RPMI8226 (cell line): Measurements from ENCODE around the gene POU4F1.
"Not testable (repeated sequence)": the region's sequence is repeated elsewhere in the genome, so short reads cannot be mapped to it uniquely, and the experiment has no call there.

Source experiments
- DNase-seq: peaks from one replicate; pipeline ENCODE4 v3.0.0-alpha.2; 2015

The POU4F1 gene

GRCh38 chr13:78603240-78603957 is at the start of gene POU4F1:
TSS of gene POU4F1 (minus strand) at chr13:78603552. CDS start at chr13:78603326, 226 bp downstream.
- DNase-seq = peak; percentile 78

- DNase-seq = no peak
Measured at GRCh38 chr13:78652651-78653050, 49.3 kb upstream of the POU4F1 start.

DNA sequence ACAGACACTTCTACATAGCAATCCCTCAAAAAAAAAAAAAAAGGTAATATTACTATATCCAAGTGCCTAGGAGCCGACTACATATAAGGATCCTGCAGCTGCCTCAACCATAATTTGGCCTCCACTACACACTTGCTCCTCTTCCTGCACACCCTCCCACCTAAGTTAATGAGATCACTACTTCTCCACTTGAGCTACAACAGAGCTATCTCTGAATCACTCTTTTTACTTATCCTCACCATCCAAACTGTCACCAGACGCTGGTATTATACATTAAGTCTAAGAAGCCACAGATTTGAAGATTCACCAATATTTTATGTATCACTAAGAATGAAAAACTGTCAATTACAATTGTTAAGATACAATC is 47.3 kb upstream of the POU4F1 start:
- no peak for DNase-seq

GRCh38 chr13:78649997-78650716 is 46.8 kb upstream of the POU4F1 start:
- no peak for DNase-seq

DNA sequence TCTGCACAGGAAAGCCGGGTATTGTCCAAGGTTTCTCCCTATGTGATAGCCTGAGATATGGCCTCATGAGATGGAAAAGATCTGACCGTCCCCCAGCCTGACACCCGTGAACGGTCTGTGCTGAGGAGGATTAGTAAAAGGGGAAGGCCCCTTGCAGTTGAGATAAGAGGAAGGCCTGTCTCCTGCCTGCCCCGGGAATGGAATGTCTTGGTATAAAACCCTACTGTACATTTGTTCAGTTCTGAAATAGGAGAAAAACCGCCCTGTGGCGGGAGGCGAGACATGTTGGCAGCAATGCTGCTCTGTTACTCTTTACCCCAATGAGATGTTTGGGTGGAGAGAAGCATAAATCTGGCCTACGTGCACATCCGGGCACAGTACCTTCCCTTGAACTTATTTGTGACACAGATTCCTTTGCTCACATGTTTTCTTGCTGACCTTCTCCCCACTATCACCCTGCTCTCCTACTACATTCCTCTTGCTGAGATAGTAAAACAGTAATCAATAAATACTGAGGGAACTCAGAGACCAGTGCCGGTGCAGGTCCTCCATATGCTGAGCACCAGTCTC is 43.8 kb upstream of the POU4F1 start:
- DNase-seq = not testable (repeated sequence)

DNA sequence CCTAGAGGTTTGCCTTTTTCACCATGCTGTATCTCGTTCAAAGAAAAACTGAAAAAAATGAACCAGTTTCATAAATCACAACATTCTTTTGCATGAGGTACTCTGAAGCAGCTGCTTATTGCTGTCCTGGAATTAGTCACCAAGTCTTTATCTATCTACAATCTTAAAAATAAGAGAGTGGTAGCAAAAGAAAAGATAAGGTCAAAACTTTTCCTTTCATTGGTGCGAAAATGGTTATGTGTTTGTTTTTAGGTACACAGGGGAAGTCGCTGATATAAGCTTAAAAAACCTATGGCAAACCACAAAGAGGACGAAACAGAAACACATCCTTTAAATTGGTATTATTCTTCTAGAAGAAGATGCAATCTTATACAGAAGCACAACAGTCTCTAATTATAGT is 34.9 kb upstream of the POU4F1 start:
- DNase-seq = no peak

GRCh38 chr13:78636495-78636894 is 33.1 kb upstream of the POU4F1 start:
- no peak for DNase-seq

DNA sequence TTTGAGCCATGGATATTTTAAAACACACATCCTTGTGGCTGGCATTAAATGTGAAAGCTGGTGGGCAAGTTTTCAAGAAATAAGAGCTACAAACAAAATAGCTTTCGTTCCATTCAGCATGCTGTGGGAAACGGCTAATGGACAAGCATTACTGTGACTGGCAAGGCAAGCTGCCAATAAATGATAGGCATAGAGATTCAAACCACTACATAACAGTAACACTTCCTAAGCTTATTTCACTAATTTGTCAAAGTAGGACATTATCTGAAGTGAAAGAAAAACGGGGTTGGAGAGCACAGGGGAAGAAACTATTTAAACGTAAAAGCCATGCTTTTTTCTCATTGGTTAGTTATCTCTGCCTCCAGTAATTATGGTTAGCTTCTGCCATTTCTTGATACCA is 29.6 kb upstream of the POU4F1 start:
- DNase-seq = no peak

- DNase-seq = no peak
Measured at GRCh38 chr13:78631077-78631476, 27.7 kb upstream of the POU4F1 start.

GRCh38 chr13:78630511-78630910 is 27.2 kb upstream of the POU4F1 start:
- DNase-seq = no peak

DNA sequence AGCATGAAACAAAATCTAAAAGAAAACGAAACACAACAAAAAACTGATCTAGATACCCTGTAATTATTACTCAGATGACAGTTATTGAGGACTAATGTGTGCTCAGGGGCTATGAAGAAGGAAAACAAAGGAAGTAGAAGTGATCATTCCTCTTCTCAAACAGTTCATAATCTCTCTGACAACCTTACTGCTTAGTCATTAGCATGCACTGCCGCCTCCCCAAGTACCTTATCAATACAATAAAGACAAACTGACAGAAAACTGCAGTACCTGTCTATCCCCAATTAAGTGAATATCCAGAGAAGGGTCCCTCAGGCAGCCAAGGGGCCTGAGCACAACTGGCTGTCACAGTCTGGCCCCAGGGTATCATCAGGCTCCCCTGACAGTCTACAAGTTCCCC is 22.0 kb upstream of the POU4F1 start:
- DNase-seq = no peak

- no peak for DNase-seq
Measured at GRCh38 chr13:78623132-78623531, 19.8 kb upstream of the POU4F1 start.

- DNase-seq = no peak
Measured at GRCh38 chr13:78620936-78621470, 17.7 kb upstream of the POU4F1 start.

DNA sequence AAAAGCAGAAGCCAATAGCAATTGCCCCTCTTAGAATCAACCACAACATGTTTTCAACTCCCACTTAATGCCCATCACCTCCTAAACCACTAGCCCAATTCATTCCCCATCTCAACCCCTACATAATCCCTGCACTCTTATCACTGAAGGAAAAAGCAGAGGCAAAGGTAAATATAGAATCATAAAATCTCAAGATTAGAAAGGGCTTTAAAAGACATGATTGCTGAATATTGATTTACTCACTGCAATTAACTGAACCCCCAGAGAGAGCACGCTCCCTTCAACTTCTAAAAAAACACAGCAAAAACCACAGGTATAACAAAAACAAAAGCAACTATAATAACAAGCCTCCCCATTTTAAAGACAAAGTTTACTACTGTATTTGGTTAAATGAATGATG is 15.1 kb upstream of the POU4F1 start:
- no peak for DNase-seq

- DNase-seq = no peak
Measured at GRCh38 chr13:78611040-78611439, 7.7 kb upstream of the POU4F1 start.

- no peak for DNase-seq
Measured at GRCh38 chr13:78610381-78610883, 7.1 kb upstream of the POU4F1 start.

DNA sequence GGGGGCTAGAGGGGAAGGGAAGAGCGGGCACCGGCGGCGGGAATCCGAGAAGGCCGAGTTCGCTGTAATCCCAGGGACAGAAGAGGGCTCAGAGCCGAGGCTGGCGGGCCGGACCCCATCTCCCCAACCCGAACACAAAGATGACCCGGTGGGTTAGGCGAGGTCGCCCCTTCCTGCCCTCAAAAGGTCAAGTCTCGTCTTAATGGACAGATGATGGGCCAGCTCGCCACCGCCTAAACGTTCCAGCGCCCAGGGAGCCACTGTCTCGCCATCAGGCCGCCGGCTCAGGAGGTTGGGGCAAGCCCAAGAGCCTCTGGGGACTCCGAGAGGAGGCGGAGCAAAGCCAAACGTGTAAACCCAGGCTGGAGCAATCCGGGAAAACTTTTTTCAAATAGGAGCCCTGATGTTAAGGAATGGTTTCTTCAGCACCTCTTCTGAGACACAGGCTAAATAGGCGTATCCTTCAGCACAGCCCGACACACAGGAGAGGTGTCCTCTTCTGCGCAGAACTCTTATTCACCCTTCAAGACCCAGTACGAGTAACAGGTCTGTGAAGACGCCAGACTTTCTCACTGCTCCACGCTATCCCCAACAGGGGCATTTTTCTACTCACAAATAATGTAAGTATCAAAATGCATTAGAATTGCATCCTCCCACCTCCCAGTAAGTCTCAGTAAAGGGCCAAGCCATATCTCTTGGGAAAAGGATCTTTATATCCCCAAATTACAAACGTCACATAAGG is 6.3 kb upstream of the POU4F1 start:
- no peak for DNase-seq

GRCh38 chr13:78608688-78609463 is 5.5 kb upstream of the POU4F1 start:
- DNase-seq = no peak

DNA sequence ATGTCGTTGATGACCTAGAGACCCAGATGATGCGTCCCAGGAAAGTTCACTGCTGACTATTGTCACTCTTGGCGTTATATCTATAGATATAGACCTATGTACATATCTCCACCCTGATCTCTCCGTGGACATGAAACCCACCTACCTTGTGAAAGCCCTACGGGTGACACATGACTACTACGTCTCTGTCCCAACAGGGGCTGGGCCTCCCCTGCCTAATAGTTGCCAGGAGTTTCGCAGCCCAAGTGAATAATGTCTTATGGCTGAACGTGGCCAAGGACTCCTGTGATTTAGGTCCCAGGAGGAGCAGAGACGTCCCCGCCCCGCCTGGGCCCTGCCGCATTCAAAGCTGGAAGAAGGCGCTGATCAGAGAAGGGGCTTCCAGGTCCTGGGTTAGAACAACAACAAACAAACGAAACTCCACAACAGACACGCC is 4.9 kb upstream of the POU4F1 start:
- no peak for DNase-seq

- DNase-seq = no peak
Measured at GRCh38 chr13:78607409-78608251, 4.3 kb upstream of the POU4F1 start.
